Measurements from ENCODE around the gene SLC33A1. TPM values are rescaled to one million over a fixed set of nuclear protein-coding genes. Genes with fewer than 3 reads are reported as not detected.

The SLC33A1 gene
- total and polyA plus RNA-seq, 2 of the 8 experiments (the other 6 are each of a cell fraction or from before 2014, with no cell fraction given): 15.6 to 24.2 TPM

- H4K20me1 ChIP-seq (replicated peaks in 1 of 2; ENCODE audit: control insufficient read depth in 1 of 2, insufficient read depth in 2 of 2, low read length in 2 of 2): peaks cover 8% of the 10 kb centered on the region in 2 experiments
- no peaks in the 10 kb centered on the region for H3K4me1 ChIP-seq (replicated peaks in 1 of 4; ENCODE audit: control insufficient read depth in 3 of 4, insufficient read depth in 4 of 4, low read length in 3 of 4)
- H2BK20ac ChIP-seq (ENCODE audit: low read length): no peak overlapping the region
- H3K9me3 ChIP-seq (ENCODE audit: insufficient read depth in 2 of 2, low read depth in 1 of 2, low read length in 1 of 2): no peaks in the 10 kb centered on the region
- H3K14ac ChIP-seq (ENCODE audit: insufficient read length): no peak overlapping the region
- no peaks in the 10 kb centered on the region for H3K23me2 ChIP-seq (ENCODE audit: low read depth, low read length)
- no peak overlapping the region for H4K8ac ChIP-seq (ENCODE audit: extremely low read depth, insufficient read depth, low read length)
- no peak overlapping the region for H3K27ac ChIP-seq (ENCODE audit: low read depth, low read length)
- ChIA-PET CTCF (ENCODE audit: partially characterized antibody) (no interaction called here), POLR2A (ENCODE audit: partially characterized antibody) (interaction anchor here (1.1 kb wide), 1 partner anchor 9 kb away, joined by 3 read pairs; no protein-coding TSS in a partner anchor)
- no peak for DNase-seq (ENCODE audit: low read depth in 1 of 2, low spot score in 2 of 2)
- no peak overlapping the region for H3K9ac ChIP-seq (replicated peaks in 1 of 4; ENCODE audit: extremely low read depth in 1 of 4, low read depth in 3 of 4, low read length in 3 of 4)
- H2BK5ac ChIP-seq (ENCODE audit: low read depth, low read length): no peak overlapping the region
- H3K4me3 ChIP-seq (ENCODE audit: extremely low read depth in 1 of 4, insufficient read depth in 2 of 4, low read depth in 3 of 4, low read length in 4 of 4): no peak overlapping the region
- 0 out of 2 replicates have a peak, but pooled peaks cover 2% of the 10 kb centered on the region for H3K79me1 ChIP-seq (ENCODE audit: low read depth, low read length)
- H3K79me2 ChIP-seq (ENCODE audit: control insufficient read depth in 1 of 2, insufficient read depth in 2 of 2, low read length in 2 of 2): peaks cover 5 to 76% of the 10 kb centered on the region in 2 experiments; a peak in 3 of 4 replicates
- H3K36me3 ChIP-seq (ENCODE audit: control insufficient read depth in 2 of 4, insufficient read depth in 4 of 4, low read length in 3 of 4): peaks cover 0 to 22% (median 5%) of the 10 kb centered on the region in 4 experiments; a peak in 4 of 8 replicates
- H3K27me3 ChIP-seq (replicated peaks in 1 of 4; ENCODE audit: control insufficient read depth in 3 of 4, extremely low read depth in 1 of 4, insufficient read depth in 3 of 4, low read length in 3 of 4): no peaks in the 10 kb centered on the region
- H3K4me2 ChIP-seq (ENCODE audit: insufficient read depth in 1 of 2, low read depth in 2 of 2, low read length in 2 of 2): no peak overlapping the region
- 81% methylated on average over 2 of the region's 2 CpGs; no CpG with 5 or more reads in 1 of the 2 experiments for WGBS, 2 experiments (ENCODE audit: extremely low coverage in 1 of 2, insufficient coverage in 1 of 2, insufficient read length in 1 of 2, insufficient replicate concordance in 2 of 2, low coverage in 1 of 2, low lambda C conversion rate in 2 of 2, missing lambda C conversion rate in 1 of 2)
- H4K5ac ChIP-seq (ENCODE audit: insufficient read length, low read depth, low read length): no peak overlapping the region
- no peak for TF ChIP-seq KDM1A (IDR thresholded peaks at IDR 0.05; ENCODE audit: borderline replicate concordance, low read length)
- TF ChIP-seq MAX (IDR thresholded peaks at IDR 0.05): no peak
- TF ChIP-seq NANOG (IDR thresholded peaks at IDR 0.05; ENCODE audit: insufficient read depth, low read depth, low read length, poor library complexity, severe bottlenecking): no peak
- TF ChIP-seq E2F6 (IDR thresholded peaks at IDR 0.05): no peak
- TF ChIP-seq EZH2 (IDR thresholded peaks at IDR 0.05; ENCODE audit: low read depth, low read length, severe bottlenecking): no peak
- TF ChIP-seq SP1 (IDR thresholded peaks at IDR 0.05; ENCODE audit: low read depth, low read length): 0 out of 2 replicates have a peak, but pooled peaks have one; percentile 34
- no peak overlapping the region for H2BK12ac ChIP-seq (ENCODE audit: low read depth, low read length)
- H3K18ac ChIP-seq (ENCODE audit: extremely low read depth, low read length): no peak overlapping the region
- no peak overlapping the region for H3K4ac ChIP-seq (replicated peaks; ENCODE audit: insufficient read length, low read depth, low read length)
- H4K91ac ChIP-seq (replicated peaks; ENCODE audit: insufficient read length, low read length): no peak overlapping the region
- FAIRE-seq: no peak
- no peak overlapping the region for H3K56ac ChIP-seq (replicated peaks; ENCODE audit: insufficient read length, low read depth, low read length)
- H2AK5ac ChIP-seq (ENCODE audit: low read depth, low read length): no peak overlapping the region
- H2BK15ac ChIP-seq (ENCODE audit: low read length): no peak overlapping the region
- H2AFZ ChIP-seq (ENCODE audit: low read length): no peak overlapping the region
- H2BK120ac ChIP-seq (replicated peaks; ENCODE audit: low read depth, low read length): no peak overlapping the region
- no peak overlapping the region for H3K23ac ChIP-seq (ENCODE audit: insufficient read length)
These were observed 36.5 kb upstream of the SLC33A1 start for GRCh38 chr3:155890671-155891190.
